HEK293 (cell line): ENCODE data around the gene MAPT.

Experiments used
- CTCF ChIP-seq: fragments of 450-650 bp; formaldehyde crosslinking; IDR thresholded peaks from 2 replicates; pipeline ENCODE4 v1.5.1; 2016; ENCODE audit warnings: missing biosample characterization, missing genetic modification characterization
- EGR2 ChIP-seq: fragments of 450-650 bp; formaldehyde crosslinking; IDR thresholded peaks from 2 replicates; pipeline ENCODE4 v1.5.1; 2016; ENCODE audit warnings: low read depth, missing biosample characterization, missing genetic modification characterization
- GLI4 ChIP-seq: fragments of 450-650 bp; formaldehyde crosslinking; IDR thresholded peaks from 2 replicates; pipeline ENCODE4 v1.5.1; 2016; ENCODE audit warnings: missing biosample characterization, missing genetic modification characterization
- PBX3 ChIP-seq: sonication (generic); formaldehyde crosslinking; IDR thresholded peaks from 2 replicates; pipeline ENCODE4 v1.8.1; 2022; ENCODE audit warnings: mild to moderate bottlenecking, moderate library complexity, missing genetic modification reagents
- TRIM28 ChIP-seq: IDR thresholded peaks from 2 replicates; pipeline ENCODE4 v1.6.1; 2011; ENCODE audit warnings: low read length, control low read depth, borderline replicate concordance
- ZNF114 ChIP-seq: fragments of 450-650 bp; formaldehyde crosslinking; IDR thresholded peaks from 2 replicates; pipeline ENCODE4 v1.5.0; 2017; ENCODE audit warnings: missing biosample characterization, missing genetic modification characterization
- ZNF155 ChIP-seq: fragments of 450-650 bp; formaldehyde crosslinking; IDR thresholded peaks from 2 replicates; pipeline ENCODE4 v1.5.1; 2016; ENCODE audit warnings: missing biosample characterization, missing genetic modification characterization
- ZNF23 ChIP-seq: fragments of 450-650 bp; formaldehyde crosslinking; IDR thresholded peaks from 2 replicates; pipeline ENCODE4 v1.5.1; 2016; ENCODE audit warnings: missing biosample characterization, missing genetic modification characterization, borderline replicate concordance
- ZNF398 ChIP-seq: fragments of 450-650 bp; formaldehyde crosslinking; IDR thresholded peaks from 2 replicates; pipeline ENCODE4 v1.5.1; 2017; ENCODE audit warnings: missing biosample characterization, missing genetic modification characterization
- ZNF544 ChIP-seq: fragments of 450-650 bp; formaldehyde crosslinking; IDR thresholded peaks from 2 replicates; pipeline ENCODE4 v1.5.0; 2017; ENCODE audit warnings: missing biosample characterization, missing genetic modification characterization
- ZNF549 ChIP-seq: fragments of 450-650 bp; IDR thresholded peaks from 2 replicates; pipeline ENCODE4 v1.5.1; 2018; ENCODE audit warnings: missing biosample characterization, missing genetic modification characterization, mild to moderate bottlenecking, inconsistent platforms, moderate library complexity
- ZNF830 ChIP-seq: fragments of 450-650 bp; IDR thresholded peaks from 2 replicates; pipeline ENCODE4 v1.5.0; 2018; ENCODE audit warnings: missing biosample characterization, missing genetic modification characterization, low read depth, mild to moderate bottlenecking, moderate library complexity
- ZSCAN23 ChIP-seq: fragments of 450-650 bp; formaldehyde crosslinking; IDR thresholded peaks from 2 replicates; pipeline ENCODE4 v1.5.1; 2016; ENCODE audit warnings: missing biosample characterization, missing genetic modification characterization

GRCh38 chr17:46053911-46054534 is 159.7 kb downstream of the MAPT start:
- no peak for TF ChIP-seq CTCF
- TF ChIP-seq ZNF155 (tag by site-specific recombination): no peak
- no peak for TF ChIP-seq ZNF114 (tag by site-specific recombination)
- no peak for TF ChIP-seq PBX3
- no peak for TF ChIP-seq ZNF23 (tag by site-specific recombination)
- TF ChIP-seq ZNF830 (tag by site-specific recombination): no peak
- TF ChIP-seq ZSCAN23 (tag by site-specific recombination): no peak
- TF ChIP-seq ZNF549 (tag by site-specific recombination): no peak
- TF ChIP-seq ZNF544 (tag by site-specific recombination): no peak
- no peak for TF ChIP-seq GLI4 (tag by site-specific recombination)
- no peak for TF ChIP-seq EGR2 (tag by site-specific recombination)
- no peak for TF ChIP-seq TRIM28
- no peak for TF ChIP-seq ZNF398 (tag by site-specific recombination)
